HG03039 (cell line): Measurements from ENCODE around the gene STIM2.
A peak's percentile ranks its signal among the peaks of the same experiment; 100 is the strongest.
"Not testable (repeated sequence)": the region's sequence is repeated elsewhere in the genome, so short reads cannot be mapped to it uniquely, and the experiment has no call there.

Source experiments
- ATAC-seq: cut with Tn5 transposase; IDR thresholded peaks from one replicate; pipeline ENCODE4 v1.9.1; 2021; ENCODE audit warnings: mild to moderate bottlenecking, moderate library complexity; ENCODE audit not compliant: unreplicated experiment

The STIM2 gene

GRCh38 chr4:26860157-26860921, at the start of gene STIM2:
Gene STIM2 (plus strand): TSS chr4:26860841.
- ATAC-seq, result peak; percentile 51

GRCh38 chr4:26811571-26811970, 49.1 kb upstream of the STIM2 start:
- not testable (repeated sequence) for ATAC-seq

DNA sequence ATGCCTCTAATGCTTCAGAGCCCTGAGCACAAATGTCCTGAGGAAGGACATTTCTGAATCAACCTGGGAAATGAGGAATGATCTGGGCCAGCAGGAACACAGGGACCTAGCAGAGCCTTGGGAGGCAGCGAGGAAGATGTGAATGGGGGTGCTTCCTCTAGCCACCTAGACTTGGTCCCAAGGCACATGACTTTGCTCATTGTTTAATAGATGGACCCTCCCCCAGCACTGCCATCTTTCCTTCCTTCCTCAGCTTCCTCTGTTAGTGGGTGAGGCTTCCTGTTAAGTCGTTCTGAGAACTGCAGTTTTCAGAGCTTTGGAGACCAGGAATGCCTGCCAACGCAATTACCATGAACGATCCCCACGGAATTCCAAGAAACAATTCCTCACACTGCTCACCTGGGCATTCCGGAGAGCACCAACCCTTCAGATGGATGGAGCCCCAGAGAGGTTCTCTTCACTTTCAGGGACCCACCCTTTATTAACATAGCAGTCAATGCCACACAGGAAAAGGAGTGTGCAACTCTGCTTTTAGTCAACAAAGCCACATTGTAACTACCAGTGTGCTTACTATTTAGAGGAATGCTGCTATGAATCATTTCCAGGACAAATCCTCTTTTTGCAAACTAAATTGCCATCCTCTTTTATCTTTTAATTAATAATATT, 48.5 kb upstream of the STIM2 start:
- no peak for ATAC-seq

DNA sequence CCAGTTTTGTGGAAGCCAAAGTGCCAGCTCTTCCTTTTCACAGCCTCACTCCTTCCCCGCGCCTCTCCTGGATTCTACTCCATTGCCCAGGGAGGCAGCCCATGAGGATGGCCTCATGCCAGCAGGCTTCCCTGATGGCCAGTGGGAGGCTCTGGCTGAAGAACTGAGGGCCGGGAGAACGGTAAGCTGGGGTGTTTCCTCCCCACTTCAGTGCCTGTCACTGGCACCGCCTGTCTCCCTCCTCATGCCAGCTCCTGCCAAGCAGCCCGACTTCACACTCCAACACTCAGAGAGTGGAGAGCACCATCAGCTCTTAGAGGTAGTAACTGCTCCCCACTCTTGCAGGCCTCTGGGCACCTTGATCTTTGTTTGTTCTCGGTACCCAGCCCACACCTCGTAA, 46.9 kb upstream of the STIM2 start:
- ATAC-seq, result no peak

DNA sequence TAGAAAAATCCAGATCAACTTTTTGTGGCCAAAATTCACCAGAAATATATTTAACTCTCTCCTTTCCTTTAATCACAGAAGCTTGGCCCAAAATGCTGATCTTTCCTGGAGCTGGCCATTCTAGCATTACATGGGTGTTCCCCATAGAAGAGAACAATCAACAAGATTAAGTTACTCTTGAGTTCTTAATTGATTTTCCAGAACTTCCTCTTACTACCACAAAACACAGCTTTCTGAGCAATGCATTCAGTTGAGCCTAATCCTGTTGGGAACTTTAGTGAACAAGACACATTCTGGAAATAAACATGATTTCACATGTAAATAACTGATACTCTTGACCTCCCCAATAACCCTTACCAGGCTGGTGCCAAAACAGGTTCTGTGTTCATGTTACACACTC, 45.4 kb upstream of the STIM2 start:
- ATAC-seq, result no peak

GRCh38 chr4:26815706-26816105, 44.9 kb upstream of the STIM2 start:
- ATAC-seq, result no peak

- no peak for ATAC-seq
Measured at GRCh38 chr4:26819026-26819425, 41.6 kb upstream of the STIM2 start.

DNA sequence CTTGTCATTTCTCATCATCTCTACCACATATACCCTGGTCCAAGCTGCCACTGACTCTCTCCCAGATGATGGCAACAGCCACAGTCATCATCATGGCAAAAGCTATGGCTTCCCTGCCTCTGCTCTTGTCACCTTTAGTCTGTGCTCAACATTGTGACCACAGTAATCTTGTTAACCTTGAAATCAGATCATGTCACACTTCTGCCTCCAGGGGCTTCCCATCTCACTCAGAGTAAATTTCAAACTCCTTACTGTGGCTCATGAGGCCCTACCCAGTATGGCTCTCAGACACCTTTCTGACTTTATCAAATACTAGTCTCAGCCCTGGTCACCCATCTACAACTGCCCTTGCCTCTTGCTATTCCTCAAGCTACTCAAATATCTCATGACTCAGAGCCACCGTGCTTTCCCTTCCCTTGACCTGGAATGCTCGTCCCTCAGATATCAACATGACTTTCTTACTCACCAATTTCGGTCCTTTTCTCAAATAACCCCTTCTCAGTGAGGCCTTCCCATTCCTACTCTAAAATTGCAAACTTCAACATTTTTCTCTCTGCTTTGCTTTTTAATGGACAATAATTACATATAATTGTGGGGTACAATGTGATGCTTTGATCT, 41.1 kb upstream of the STIM2 start:
- ATAC-seq, result no peak

DNA sequence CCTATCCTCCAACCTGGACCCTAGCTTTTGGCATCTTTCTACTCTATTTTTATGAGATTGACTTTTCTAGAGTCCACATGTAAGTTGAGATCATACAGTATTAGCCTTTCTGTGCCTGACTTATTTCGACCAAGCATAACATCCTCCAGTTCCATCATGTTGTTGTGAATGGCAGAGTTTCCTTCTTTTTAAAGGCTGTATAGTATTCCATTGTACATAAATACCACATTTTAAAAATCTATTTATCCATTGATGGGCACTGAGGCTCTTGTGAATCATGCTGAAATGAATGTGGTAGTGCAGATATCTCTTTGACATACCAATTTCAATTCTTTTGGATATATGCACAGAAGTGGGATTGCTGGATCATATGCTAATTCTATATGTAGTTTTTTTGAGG, 40.3 kb upstream of the STIM2 start:
- no peak for ATAC-seq

DNA sequence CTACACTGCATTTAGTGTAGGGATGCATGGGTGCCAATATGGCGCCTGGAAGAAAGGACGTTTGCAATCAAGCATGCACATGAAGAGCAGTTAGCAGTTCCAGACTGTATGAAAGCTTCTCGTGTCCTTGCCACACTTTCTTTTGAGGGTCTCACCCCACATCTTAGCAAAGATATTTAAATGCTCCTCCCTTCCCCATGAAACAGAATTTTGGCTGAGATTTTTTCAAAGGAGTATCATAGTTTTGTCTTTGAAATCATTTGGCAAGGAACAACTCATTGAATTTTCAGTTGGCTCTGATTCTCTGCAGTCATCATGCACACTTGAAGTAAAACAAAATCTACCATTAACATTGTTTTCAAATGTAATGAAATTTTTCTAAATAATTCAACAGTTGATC, 39.6 kb upstream of the STIM2 start:
- no peak for ATAC-seq

- no peak for ATAC-seq
Measured at GRCh38 chr4:26821677-26822503, 38.8 kb upstream of the STIM2 start.

DNA sequence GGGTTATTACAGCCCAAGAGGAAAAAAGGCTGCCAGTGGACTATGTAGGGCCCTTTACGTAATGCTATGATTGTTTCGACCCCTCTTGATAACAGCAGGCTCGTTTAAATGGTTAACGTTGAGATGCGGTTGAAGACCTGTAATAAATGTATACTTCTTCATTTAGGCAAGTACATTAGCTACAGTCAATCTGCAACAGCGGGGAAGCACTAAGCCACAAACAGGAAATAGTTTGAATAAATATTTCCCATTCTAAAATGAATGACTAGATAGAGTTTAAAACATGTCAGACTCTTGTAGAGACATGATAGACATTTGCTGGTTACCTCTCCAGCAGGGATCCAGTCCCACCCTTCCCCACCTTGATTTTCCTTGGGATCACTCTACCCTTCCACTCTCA, 38.1 kb upstream of the STIM2 start:
- ATAC-seq, result peak; percentile 38

GRCh38 chr4:26822974-26823373, 37.7 kb upstream of the STIM2 start:
- not testable (repeated sequence) for ATAC-seq

GRCh38 chr4:26823583-26823982, 37.1 kb upstream of the STIM2 start:
- ATAC-seq, result no peak

DNA sequence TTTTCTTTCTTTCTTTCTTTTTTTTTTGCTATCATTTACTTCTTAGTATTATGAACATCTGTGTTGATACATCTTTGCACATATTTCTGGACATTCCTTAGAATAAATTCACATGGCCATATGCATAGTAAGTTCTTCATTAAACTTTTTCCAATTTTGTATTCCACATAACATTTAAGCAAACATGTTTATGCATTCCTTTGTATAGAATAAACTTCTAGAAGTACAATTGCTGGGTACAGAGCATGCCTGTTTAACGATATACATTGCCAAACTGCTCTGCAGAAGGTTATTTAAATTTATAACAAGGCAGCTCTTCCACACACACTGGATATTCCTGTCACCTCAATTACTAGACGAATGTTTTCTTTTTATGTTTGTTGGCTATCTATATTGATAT, 36.0 kb upstream of the STIM2 start:
- no peak for ATAC-seq

DNA sequence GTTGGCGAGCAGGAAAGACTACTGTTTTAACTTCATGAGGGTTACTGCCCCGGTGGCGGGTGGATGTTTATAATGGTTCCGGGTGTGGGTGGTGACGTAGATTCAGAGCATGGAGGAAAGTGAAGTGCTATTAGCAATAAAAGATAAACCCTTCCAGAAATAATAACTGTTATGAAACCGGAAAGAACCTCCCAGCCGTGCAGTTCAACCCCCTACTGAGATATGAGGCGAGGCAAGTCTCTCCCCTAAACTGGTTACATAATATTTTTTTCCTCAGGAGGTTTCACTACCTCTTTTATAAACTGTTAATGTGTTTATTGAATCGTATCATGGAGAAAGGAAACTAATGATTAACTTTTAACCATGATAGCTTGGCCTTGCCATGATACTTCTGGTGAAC, 33.9 kb upstream of the STIM2 start:
- ATAC-seq, result peak; percentile 75

- not testable (repeated sequence) for ATAC-seq
Measured at GRCh38 chr4:26827336-26827735, 33.3 kb upstream of the STIM2 start.

DNA sequence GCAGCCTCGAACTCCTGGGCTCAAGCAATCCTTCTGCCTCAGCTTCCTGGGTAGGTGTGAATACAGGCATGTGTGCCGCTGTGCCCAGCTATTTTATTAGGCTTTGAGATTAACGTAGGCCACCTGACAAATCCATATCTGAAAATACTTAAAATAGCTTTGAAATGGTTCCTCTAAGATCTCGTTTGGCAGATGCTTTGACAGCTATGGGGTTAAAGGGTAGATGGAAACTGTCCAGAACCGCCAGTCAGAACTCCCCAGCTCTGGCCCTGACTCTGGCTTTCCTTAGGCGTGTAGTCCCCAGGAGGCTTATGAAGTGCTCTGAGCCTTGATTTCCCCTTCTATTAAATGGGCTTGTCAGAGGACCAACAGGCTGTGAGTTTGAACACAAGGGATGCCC, 32.8 kb upstream of the STIM2 start:
- no peak for ATAC-seq

DNA sequence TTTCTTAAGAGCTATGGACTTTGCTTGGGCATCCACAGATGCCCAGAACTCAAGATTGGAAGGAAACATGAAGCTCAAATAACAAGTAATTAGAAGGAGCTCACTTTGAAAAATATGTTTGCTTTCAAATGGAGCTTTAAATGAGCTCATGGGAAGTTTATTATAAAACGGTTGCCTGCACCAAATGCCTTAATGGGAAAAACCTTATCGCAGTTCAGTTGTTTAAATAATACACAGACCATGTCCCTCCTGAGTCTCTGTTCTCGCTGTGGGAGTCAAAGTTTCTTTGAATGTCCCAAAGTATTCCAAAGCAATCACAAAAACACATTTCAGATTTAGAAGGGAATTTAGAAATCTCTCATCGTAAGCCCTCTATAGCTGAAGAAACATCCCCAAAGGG, 31.6 kb upstream of the STIM2 start:
- ATAC-seq, result no peak

DNA sequence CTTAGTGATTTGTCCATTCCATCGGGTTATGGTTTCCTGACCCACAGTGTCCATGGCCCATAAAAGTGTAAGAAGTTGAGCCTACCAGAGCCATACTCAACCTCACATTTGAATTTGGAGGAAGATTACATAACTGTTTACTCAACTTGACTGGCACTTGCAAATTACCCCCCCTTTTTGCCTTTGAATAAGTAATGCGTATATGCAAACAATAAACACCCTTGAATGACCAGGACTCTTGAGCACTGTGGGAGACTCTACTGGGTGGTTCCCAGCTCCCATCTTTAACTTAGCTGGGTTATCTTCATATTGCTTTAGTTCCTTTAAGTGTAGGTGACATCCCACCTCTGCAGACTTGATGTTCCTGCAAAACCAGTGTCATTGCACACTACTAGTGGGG, 30.6 kb upstream of the STIM2 start:
- no peak for ATAC-seq

GRCh38 chr4:26830701-26831100, 29.9 kb upstream of the STIM2 start:
- no peak for ATAC-seq
